ENCODE data around the gene NQO2. TPM values are rescaled to one million over a fixed set of nuclear protein-coding genes. Genes with fewer than 3 reads are reported as not detected.
"Not testable (repeated sequence)": the region's sequence is repeated elsewhere in the genome, so short reads cannot be mapped to it uniquely, and the experiment has no call there.

Gene NQO2
- total RNA-seq, 1 donor from 2014 or later: 45.8 TPM

DNA sequence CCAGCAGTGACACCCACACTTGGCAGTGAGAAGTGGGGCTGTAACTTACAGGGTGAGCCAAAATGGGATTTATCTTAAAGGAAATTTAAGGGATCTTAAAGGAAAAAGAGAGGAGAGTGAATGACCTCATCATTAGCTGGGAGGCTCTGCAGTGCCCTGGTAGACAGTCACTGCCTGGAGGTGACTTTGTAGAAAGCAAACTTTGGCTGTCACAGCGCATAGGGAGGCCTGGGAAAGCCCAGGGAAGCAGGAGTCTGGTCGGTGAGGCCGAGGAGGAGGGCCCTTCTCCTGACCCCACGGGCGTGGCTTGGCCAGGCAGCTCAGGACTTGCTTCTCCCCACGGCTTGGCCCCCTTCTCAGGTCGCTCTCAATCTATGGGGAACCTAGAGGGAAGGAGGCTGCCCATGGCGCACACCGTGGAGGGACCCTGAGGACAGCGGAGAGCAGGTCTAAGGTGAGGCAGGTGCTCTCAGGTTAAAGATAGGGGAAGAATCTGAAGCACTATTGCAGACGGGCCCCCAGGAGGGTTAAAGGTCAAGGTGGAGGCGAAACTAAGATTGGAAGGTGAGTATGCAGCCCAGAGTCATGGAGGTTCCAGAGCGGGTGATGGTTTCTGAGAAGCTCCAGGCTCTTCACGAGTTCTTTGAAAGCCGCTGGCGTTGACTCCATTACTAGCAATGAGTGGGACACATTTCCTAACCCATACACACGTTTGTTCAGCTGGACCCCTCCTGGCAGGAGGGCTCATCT lies 53.0 kb downstream of the NQO2 start:
- Mint-ChIP-seq H3K4me3 (ENCODE audit: low read depth) (peak overlapping the region; percentile 73), H3K27me3 (peaks cover 13% of the 10 kb centered on the region), H3K27ac (peak overlapping the region; percentile 64), H3K9me3 (ENCODE audit: low read depth) (no peaks in the 10 kb centered on the region), H3K36me3 (ENCODE audit: insufficient read depth) (no peaks in the 10 kb centered on the region), H3K4me1 (ENCODE audit: low read depth) (peaks cover 16% of the 10 kb centered on the region)
- DNase-seq (ENCODE audit: low spot score, unreplicated experiment): no peak
- TF ChIP-seq, protein P1, sequence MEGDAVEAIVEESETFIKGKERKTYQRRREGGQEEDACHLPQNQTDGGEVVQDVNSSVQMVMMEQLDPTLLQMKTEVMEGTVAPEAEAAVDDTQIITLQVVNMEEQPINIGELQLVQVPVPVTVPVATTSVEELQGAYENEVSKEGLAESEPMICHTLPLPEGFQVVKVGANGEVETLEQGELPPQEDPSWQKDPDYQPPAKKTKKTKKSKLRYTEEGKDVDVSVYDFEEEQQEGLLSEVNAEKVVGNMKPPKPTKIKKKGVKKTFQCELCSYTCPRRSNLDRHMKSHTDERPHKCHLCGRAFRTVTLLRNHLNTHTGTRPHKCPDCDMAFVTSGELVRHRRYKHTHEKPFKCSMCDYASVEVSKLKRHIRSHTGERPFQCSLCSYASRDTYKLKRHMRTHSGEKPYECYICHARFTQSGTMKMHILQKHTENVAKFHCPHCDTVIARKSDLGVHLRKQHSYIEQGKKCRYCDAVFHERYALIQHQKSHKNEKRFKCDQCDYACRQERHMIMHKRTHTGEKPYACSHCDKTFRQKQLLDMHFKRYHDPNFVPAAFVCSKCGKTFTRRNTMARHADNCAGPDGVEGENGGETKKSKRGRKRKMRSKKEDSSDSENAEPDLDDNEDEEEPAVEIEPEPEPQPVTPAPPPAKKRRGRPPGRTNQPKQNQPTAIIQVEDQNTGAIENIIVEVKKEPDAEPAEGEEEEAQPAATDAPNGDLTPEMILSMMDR (IDR thresholded peaks at IDR 0.05; ENCODE audit: unreplicated experiment): no peak

DNA sequence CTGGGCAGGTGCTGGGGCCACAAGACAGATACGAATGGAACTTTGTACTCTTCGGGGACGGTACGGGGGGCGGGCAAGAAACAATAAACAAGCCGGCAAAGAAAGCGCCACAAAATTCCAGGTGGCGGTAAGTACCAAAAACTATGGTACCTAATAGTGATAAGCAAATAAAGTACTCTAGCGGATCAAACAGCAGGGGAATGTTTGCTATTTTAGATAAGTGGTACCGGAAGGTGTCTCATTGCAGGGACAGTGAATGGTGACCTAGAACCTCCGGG lies 53.5 kb downstream of the NQO2 start:
- TF ChIP-seq, protein P1 (IDR thresholded peaks at IDR 0.05; ENCODE audit: unreplicated experiment): no peak
- peak overlapping the region; percentile 73 for H3K4me3 Mint-ChIP-seq (ENCODE audit: low read depth)

DNA sequence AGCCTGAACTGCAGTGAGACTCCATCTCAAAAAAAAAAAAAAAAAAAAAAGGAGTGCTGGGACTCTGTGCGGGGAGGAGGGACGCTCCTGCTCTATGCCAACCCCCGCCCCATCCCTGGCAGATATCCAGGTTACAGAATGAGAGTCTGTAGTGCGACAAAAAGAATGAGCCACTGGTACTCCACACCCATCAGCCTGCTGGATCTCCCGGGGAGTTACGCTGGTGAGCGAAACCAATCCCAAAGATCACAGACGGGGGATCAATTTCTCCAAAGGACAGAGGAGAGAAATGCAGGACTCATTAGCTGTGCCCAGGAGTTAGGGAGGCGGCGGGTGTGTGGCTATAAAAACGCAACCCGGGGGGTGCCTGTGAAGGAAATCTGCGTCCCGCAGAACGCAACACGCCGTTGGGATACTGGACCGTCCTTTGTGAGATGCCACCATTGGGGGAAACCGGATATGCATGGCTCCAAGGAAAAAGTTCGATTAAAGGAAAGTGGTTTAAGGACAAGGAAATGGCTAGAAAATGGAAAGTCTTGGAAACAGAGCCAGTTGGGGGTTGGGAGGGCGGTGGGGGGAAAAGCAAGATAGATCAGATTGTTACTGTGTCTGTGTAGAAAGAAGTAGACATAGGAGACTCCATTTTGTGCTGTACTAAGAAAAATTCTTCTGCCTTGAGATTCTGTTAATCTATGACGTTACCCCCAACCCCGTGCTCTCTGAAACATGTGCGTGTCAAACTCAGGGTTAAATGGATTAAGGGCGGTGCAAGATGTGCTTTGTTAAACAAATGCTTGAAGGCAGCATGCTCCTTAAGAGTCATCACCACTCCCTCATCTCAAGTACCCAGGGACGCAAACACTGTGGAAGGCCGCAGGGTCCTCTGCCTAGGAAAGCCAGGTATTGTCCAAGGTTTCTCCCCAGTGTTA lies 54.8 kb downstream of the NQO2 start:
- not testable (repeated sequence) for DNase-seq (ENCODE audit: low spot score, unreplicated experiment); H3K9me3 Mint-ChIP-seq (ENCODE audit: low read depth); H3K36me3 Mint-ChIP-seq (ENCODE audit: insufficient read depth)
- Mint-ChIP-seq H3K27me3 (peaks cover 11% of the 10 kb centered on the region), H3K4me1 (ENCODE audit: low read depth) (peaks cover 14% of the 10 kb centered on the region), H3K4me3 (ENCODE audit: low read depth) (peak overlapping the region; percentile 73), H3K27ac (peak overlapping the region; percentile 41)

More for the DNA sequence above, 53.5 kb downstream of the NQO2 start:
- Mint-ChIP-seq H3K9me3 (ENCODE audit: low read depth) (no peaks in the 10 kb centered on the region), H3K27ac (peak overlapping the region; percentile 6), H3K36me3 (ENCODE audit: insufficient read depth) (no peaks in the 10 kb centered on the region), H3K4me1 (ENCODE audit: low read depth) (peaks cover 16% of the 10 kb centered on the region), H3K27me3 (peaks cover 13% of the 10 kb centered on the region)
- no peak for DNase-seq (ENCODE audit: low spot score, unreplicated experiment)

DNA sequence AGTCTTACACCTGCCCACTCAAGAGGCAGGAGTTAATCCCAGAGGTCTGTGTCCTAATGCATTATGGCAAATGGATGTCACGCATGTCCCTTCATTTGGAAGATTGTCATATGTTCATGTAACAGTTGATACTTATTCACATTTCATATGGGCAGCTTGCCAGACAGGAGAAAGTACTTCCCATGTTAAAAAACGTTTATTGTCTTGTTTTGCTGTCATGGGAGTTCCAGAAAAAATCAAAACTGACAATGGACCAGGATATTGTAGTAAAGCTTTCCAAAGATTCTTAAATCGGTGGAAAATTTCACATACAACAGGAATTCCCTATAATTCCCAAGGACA lies 55.4 kb downstream of the NQO2 start:
- not testable (repeated sequence) for H3K27ac Mint-ChIP-seq, H3K27me3 Mint-ChIP-seq

DNA sequence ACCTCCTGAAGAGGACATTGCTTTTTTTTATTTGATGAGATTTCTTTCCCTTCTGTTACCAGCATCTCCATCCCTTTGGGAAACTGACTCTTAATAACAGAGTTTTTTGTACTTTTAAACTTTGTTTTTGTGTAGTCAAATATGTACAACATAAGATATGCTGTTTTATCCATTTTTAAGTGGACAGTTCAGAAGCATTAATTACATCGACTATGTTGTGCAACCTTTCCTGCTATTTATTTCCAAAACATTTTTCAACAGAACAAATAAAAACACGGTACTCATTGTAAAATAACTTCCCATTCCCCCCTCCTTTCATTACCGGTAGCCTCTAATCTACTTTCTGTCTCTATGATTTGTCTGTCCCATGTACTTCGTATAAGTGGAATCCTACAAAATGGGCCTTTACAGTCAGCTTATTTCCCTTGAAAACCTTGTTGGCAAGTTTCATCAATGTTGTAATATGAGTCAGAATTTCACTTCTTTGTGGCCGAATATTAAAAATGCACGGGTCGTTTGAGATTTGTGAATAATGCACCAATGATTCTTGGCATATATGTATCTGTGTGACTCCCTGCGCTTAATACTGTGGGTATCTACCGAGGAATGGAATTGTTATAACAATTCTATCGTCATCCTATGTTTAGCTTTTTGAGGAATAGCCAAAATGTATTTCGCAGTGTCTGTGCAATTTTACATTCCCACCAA lies 57.5 kb downstream of the NQO2 start:
- no peak for DNase-seq (ENCODE audit: low spot score, unreplicated experiment)
- TF ChIP-seq, protein P1 (IDR thresholded peaks at IDR 0.05; ENCODE audit: unreplicated experiment): no peak
- Mint-ChIP-seq H3K27me3 (peaks cover 9% of the 10 kb centered on the region), H3K4me1 (ENCODE audit: low read depth) (peaks cover 13% of the 10 kb centered on the region), H3K9me3 (ENCODE audit: low read depth) (no peaks in the 10 kb centered on the region), H3K4me3 (ENCODE audit: low read depth) (no peak overlapping the region), H3K36me3 (ENCODE audit: insufficient read depth) (no peaks in the 10 kb centered on the region), H3K27ac (no peak overlapping the region)

More for the DNA sequence above, 55.4 kb downstream of the NQO2 start:
- not testable (repeated sequence) for H3K9me3 Mint-ChIP-seq (ENCODE audit: low read depth); H3K36me3 Mint-ChIP-seq (ENCODE audit: insufficient read depth); DNase-seq (ENCODE audit: low spot score, unreplicated experiment)
- peak overlapping the region; percentile 73 for H3K4me3 Mint-ChIP-seq (ENCODE audit: low read depth)
- peaks cover 14% of the 10 kb centered on the region for H3K4me1 Mint-ChIP-seq (ENCODE audit: low read depth)

DNA sequence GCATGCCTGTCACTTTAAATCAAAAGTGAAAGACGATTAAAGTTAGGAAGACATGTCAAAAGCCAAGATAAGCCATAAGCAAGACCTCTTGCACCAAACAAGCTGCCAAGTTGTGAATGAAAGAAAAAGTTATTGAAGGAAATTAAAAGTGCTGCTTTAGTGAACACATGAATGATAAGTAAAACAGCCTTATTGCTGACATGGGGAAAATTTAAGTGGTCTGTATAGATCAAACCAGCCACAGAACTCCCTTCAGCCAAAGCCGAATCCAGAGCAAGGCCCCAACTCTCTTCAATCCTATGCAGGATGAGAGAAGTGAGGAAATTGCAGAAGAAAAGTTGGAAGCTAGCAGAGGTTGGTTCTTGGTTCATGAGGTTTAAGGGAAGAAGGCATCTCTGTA lies 59.3 kb downstream of the NQO2 start:
- H3K4me1 Mint-ChIP-seq (ENCODE audit: low read depth): peaks cover 7% of the 10 kb centered on the region
- H3K27me3 Mint-ChIP-seq: peaks cover 9% of the 10 kb centered on the region
- TF ChIP-seq, protein P1 (IDR thresholded peaks at IDR 0.05; ENCODE audit: unreplicated experiment): no peak
- H3K36me3 Mint-ChIP-seq (ENCODE audit: insufficient read depth): no peaks in the 10 kb centered on the region
- no peak for DNase-seq (ENCODE audit: low spot score, unreplicated experiment)
- H3K4me3 Mint-ChIP-seq (ENCODE audit: low read depth): no peak overlapping the region
- H3K27ac Mint-ChIP-seq: no peak overlapping the region
- H3K9me3 Mint-ChIP-seq (ENCODE audit: low read depth): no peaks in the 10 kb centered on the region

DNA sequence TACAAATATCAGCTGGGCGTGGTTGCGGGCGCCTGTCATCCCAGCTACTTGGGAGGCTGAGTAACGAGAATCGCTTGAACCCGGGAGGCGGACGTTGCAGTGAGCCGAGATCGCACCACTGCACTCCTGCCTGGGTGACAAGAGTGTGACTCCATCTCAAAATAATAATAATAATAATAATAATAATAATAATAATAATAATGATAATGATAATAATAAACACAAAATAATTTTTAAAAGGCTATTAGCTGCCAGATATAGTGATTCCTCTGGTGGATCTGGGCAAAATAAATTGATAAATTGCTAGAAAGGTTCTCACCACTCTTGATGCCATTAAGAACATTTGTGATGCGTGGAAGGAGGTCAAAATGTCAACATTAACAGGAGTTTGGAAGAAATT lies 60.4 kb downstream of the NQO2 start:
- not testable (repeated sequence) for DNase-seq (ENCODE audit: low spot score, unreplicated experiment); H3K4me1 Mint-ChIP-seq (ENCODE audit: low read depth); H3K27me3 Mint-ChIP-seq; H3K36me3 Mint-ChIP-seq (ENCODE audit: insufficient read depth); H3K4me3 Mint-ChIP-seq (ENCODE audit: low read depth); H3K9me3 Mint-ChIP-seq (ENCODE audit: low read depth); H3K27ac Mint-ChIP-seq
